Prostate gland (tissue), 2 donors: ENCODE results near the gene UGT1A6. TPM values are rescaled to one million over a fixed set of nuclear protein-coding genes. Genes with fewer than 3 reads are reported as not detected.

Experiments used
- DNase-seq: peaks from one replicate; pipeline ENCODE4 v3.0.0-alpha.2; 2019; ENCODE audit warnings: low spot score
- H3K27ac ChIP-seq, 2 donors: fragments of 200-600 bp; sonication (generic); 2 replicates each; pipeline ENCODE4 v1.5.1; 2017 to 2019
- H3K27me3 ChIP-seq: fragments of 200-600 bp; sonication (generic); replicated peaks from 2 replicates; pipeline ENCODE4 v1.5.1; 2019; ENCODE audit not compliant: insufficient read depth
- H3K36me3 ChIP-seq, 2 donors: fragments of 200-600 bp; sonication (generic); 1 replicate in 1 of 2; 2 replicates in 1 of 2; pipeline versions ENCODE4 v1.5.1 to v1.8.1; 2017 to 2019
- H3K4me1 ChIP-seq: fragments of 200-600 bp; sonication (generic); replicated peaks from 2 replicates; pipeline ENCODE4 v1.5.1; 2019
- H3K4me3 ChIP-seq, 2 donors: fragments of 200-600 bp; sonication (generic); 2 replicates each; pipeline ENCODE4 v1.5.1; 2017 to 2019
- H3K9me3 ChIP-seq: fragments of 200-600 bp; sonication (generic); 2 replicates; pipeline ENCODE4 v1.5.1; 2017
- CTCF ChIP-seq, 4 experiments: fragments of 200-600 bp in 2 of 4; fragments of 450-650 bp in 2 of 4; sonication (generic) in 2 of 4; IDR thresholded peaks; 1 replicate in 3 of 4; 2 replicates in 1 of 4; pipeline ENCODE4 v1.5.1; 2016 to 2019; ENCODE audit warnings: antibody characterized with exemption in 4 of 4, mild to moderate bottlenecking in 2 of 4, moderate library complexity in 2 of 4
- POLR2A ChIP-seq: fragments of 450-650 bp; IDR thresholded peaks from one replicate; pipeline ENCODE4 v1.6.1; 2016; ENCODE audit warnings: antibody characterized with exemption, mild to moderate bottlenecking
- POLR2AphosphoS5 ChIP-seq: sonication (generic); formaldehyde crosslinking; IDR thresholded peaks from one replicate; pipeline ENCODE4 v1.6.1; 2017; ENCODE audit warnings: antibody characterized with exemption
- WGBS: methylation state at CpG from one replicate; pipeline ENCODE4 v1.1.5; 2018; 5-methylcytosine and 5-hydroxymethylcytosine counted together
- intact Hi-C: fragments of 100-400 bp; cut with DNase I; formaldehyde crosslinking; loops from one replicate; pipeline ENCODE4 v1.14.2; 2022
- total RNA-seq, 2 donors: library from RNA; depleted of rRNA; stranded (reverse); fragments of >200 nt; gene quantifications; one replicate each; pipeline ENCODE4 v1.1.0, GENCODE V29; 2016

The UGT1A6 gene
- total RNA-seq, 2 donors from 2014 or later: 0.85 to 6.6 TPM

GRCh38 chr2:233689031-233689430 is 3.7 kb upstream of the UGT1A6 start:
- Histone ChIP-seq H3K27me3 (no peaks in the 10 kb centered on the region), H3K27ac (no peak overlapping the region), H3K4me3 (no peak overlapping the region), H3K9me3 (no peaks in the 10 kb centered on the region), H3K36me3 (no peaks in the 10 kb centered on the region), H3K4me1 (no peaks in the 10 kb centered on the region)
- no peak for TF ChIP-seq POLR2AphosphoS5
- TF ChIP-seq POLR2A: no peak
- TF ChIP-seq CTCF (IDR thresholded peaks at IDR 0.05): no peak
- intact Hi-C loops: no loop called here
- no peak for DNase-seq

GRCh38 chr2:233689501-233689900 is 3.2 kb upstream of the UGT1A6 start:
- H3K4me3 ChIP-seq: no peak overlapping the region
- no peaks in the 10 kb centered on the region for H3K9me3 ChIP-seq
- H3K4me1 ChIP-seq: no peaks in the 10 kb centered on the region
- intact Hi-C loops: no loop called here
- no peak for DNase-seq
- TF ChIP-seq POLR2AphosphoS5: no peak
- TF ChIP-seq CTCF (IDR thresholded peaks at IDR 0.05): no peak
- no peak for TF ChIP-seq POLR2A
- no peaks in the 10 kb centered on the region for H3K27me3 ChIP-seq
- H3K27ac ChIP-seq: no peak overlapping the region
- WGBS: 6% methylated on average over 3 of the region's 3 CpGs
- H3K36me3 ChIP-seq: no peaks in the 10 kb centered on the region

- Histone ChIP-seq H3K27ac (no peak overlapping the region), H3K4me1 (no peaks in the 10 kb centered on the region), H3K9me3 (no peaks in the 10 kb centered on the region), H3K36me3 (no peaks in the 10 kb centered on the region), H3K27me3 (no peaks in the 10 kb centered on the region), H3K4me3 (no peak overlapping the region)
- no peak for DNase-seq
- 31% methylated on average over 4 of the region's 4 CpGs for WGBS
- intact Hi-C loops: no loop called here
- TF ChIP-seq POLR2A (no peak), POLR2AphosphoS5 (no peak), CTCF (IDR thresholded peaks at IDR 0.05) (no peak)
Observed at GRCh38 chr2:233690444-233690843, 2.2 kb upstream of the UGT1A6 start.

GRCh38 chr2:233691443-233692433 is 952 bp upstream of the UGT1A6 start:
- H3K27ac ChIP-seq: no peak overlapping the region
- no peaks in the 10 kb centered on the region for H3K9me3 ChIP-seq
- WGBS: 52% methylated on average over 11 of the region's 11 CpGs
- intact Hi-C loops: no loop called here
- no peaks in the 10 kb centered on the region for H3K27me3 ChIP-seq
- H3K4me3 ChIP-seq: no peak overlapping the region
- H3K36me3 ChIP-seq: no peaks in the 10 kb centered on the region
- peak; percentile 80 for DNase-seq
- peak; percentile 60 for TF ChIP-seq POLR2A
- TF ChIP-seq CTCF (IDR thresholded peaks at IDR 0.05): no peak
- peak; percentile 71 for TF ChIP-seq POLR2AphosphoS5
- no peaks in the 10 kb centered on the region for H3K4me1 ChIP-seq

- Histone ChIP-seq H3K36me3 (no peaks in the 10 kb centered on the region), H3K27me3 (no peaks in the 10 kb centered on the region), H3K4me1 (no peaks in the 10 kb centered on the region), H3K4me3 (no peak overlapping the region), H3K9me3 (no peaks in the 10 kb centered on the region), H3K27ac (no peak overlapping the region)
- DNase-seq: no peak
- WGBS: 76% methylated on average over 6 of the region's 6 CpGs
- intact Hi-C loops: no loop called here
- TF ChIP-seq POLR2A (no peak), POLR2AphosphoS5 (no peak), CTCF (IDR thresholded peaks at IDR 0.05) (no peak)
Observed at GRCh38 chr2:233693963-233694362, 1.3 kb downstream of the UGT1A6 start.
